ENCODE results near the gene SLC23A3.

- TF ChIP-seq CTCF (IDR thresholded peaks at IDR 0.05), result no peak
- peak; percentile 41 for TF ChIP-seq POLR2A (IDR thresholded peaks at IDR 0.05)
- no peak for TF ChIP-seq POLR2AphosphoS5 (IDR thresholded peaks at IDR 0.05)
- TF ChIP-seq EP300 (IDR thresholded peaks at IDR 0.05; ENCODE audit: low read depth), result no peak
Measured at GRCh38 chr2:219124381-219125110, 45.3 kb downstream of the SLC23A3 start.
